Right lobe of liver (tissue), 6 donors: ENCODE measurements around the gene PML. TPM values are rescaled to one million over a fixed set of nuclear protein-coding genes. Genes with fewer than 3 reads are reported as not detected.
A peak's percentile ranks its signal among the peaks of the same experiment; 100 is the strongest.

ENCODE experiments used
- ATAC-seq, 4 donors: fragments of 200-7000 bp; cut with Tn5 transposase; one replicate each; pipeline ENCODE4 v1.9.1; 2020; ENCODE audit warnings: mild to moderate bottlenecking in 4 of 4, moderate library complexity in 4 of 4
- DNase-seq, 3 donors: peaks; one replicate each; pipeline ENCODE4 v3.0.0-alpha.2; 2020
- H3K27ac ChIP-seq, 3 donors: fragments of 200-600 bp; one replicate each; pipeline ENCODE4 v1.8.0; 2022
- H3K27me3 ChIP-seq, 2 donors: fragments of 200-600 bp; one replicate each; pipeline ENCODE4 v1.8.0; 2022
- H3K36me3 ChIP-seq, 4 donors: fragments of 200-600 bp; sonication (generic) in 1 of 4; one replicate each; pipeline versions ENCODE4 v1.5.1 to v1.8.0; 2017 to 2022; ENCODE audit warnings: control low read depth in 1 of 4
- H3K4me1 ChIP-seq, 4 donors: fragments of 200-600 bp; sonication (generic) in 1 of 4; one replicate each; pipeline versions ENCODE4 v1.5.1 to v1.8.0; 2017 to 2022; ENCODE audit warnings: control low read depth in 1 of 4
- H3K4me3 ChIP-seq, 3 donors: fragments of 200-600 bp; one replicate each; pipeline ENCODE4 v1.8.0; 2022
- H3K9me3 ChIP-seq, 4 donors: fragments of 200-600 bp; sonication (generic) in 1 of 4; one replicate each; pipeline versions ENCODE4 v1.5.1 to v1.8.0; 2017 to 2022; ENCODE audit warnings: control low read depth in 1 of 4
- CTCF ChIP-seq, 4 donors: fragments of 200-600 bp in 3 of 4; fragments of 450-650 bp in 1 of 4; IDR thresholded peaks; one replicate each; pipeline versions ENCODE4 v1.5.1 to v1.8.0; 2016 to 2022; ENCODE audit warnings: antibody characterized with exemption in 4 of 4, mild to moderate bottlenecking in 2 of 4
- POLR2A ChIP-seq: fragments of 450-650 bp; IDR thresholded peaks from one replicate; pipeline ENCODE4 v1.6.1; 2017; ENCODE audit warnings: antibody characterized with exemption, mild to moderate bottlenecking
- WGBS: methylation state at CpG from one replicate; pipeline ENCODE4 v1.1.6; 2018; ENCODE audit warnings: low coverage, low lambda C conversion rate; ENCODE audit not compliant: insufficient coverage; ENCODE audit errors: missing lambda C conversion rate; 5-methylcytosine and 5-hydroxymethylcytosine counted together
- intact Hi-C, 2 donors: fragments of 100-400 bp; cut with DNase I; formaldehyde crosslinking; loops; one replicate each; pipeline versions ENCODE4 v1.11.2 to v1.14.1; 2022
- total RNA-seq, 6 experiments: library from RNA; depleted of rRNA in 2 of 6; stranded (reverse); fragments of >200 nt in 2 of 6; fragmentation: NEBNext Ultra II Directional in 3 of 6; extraction: Animal tissue kit (Norgen Biotek cat#: 25700) in 3 of 6; gene quantifications; one replicate each; pipeline versions ENCODE4 v1.1.0 to v1.2.4, GENCODE V29; 2016 to 2023
- donor health status: DM: no; HTN: yes; CAD: no.
- donor health status: DM: no; HTN: no; CAD: no.
- donor health status: DM: no; HTN: no; CAD: no.
- donor health status: DM: no; HTN: yes; CAD: no.
- donor health status: DM: no; HTN: yes; CAD: no.

The PML gene
- total RNA-seq, 6 experiments from 2014 or later = 10.8 to 36.1 (median 16.7) TPM

GRCh38 chr15:74025436-74025835 lies 30.9 kb downstream of the PML start:
- no peaks in the 10 kb centered on the region for H3K4me1 ChIP-seq
- DNase-seq = no peak
- peak in 2 of 4 donors; percentile 39 to 67 for ATAC-seq
- no peak overlapping the region for H3K27ac ChIP-seq
- no peaks in the 10 kb centered on the region for H3K9me3 ChIP-seq
- H3K4me3 ChIP-seq = no peak overlapping the region
- TF ChIP-seq CTCF (IDR thresholded peaks at IDR 0.05) (no peak), POLR2A (no peak)
- intact Hi-C loops = no loop called here
- H3K27me3 ChIP-seq = no peaks in the 10 kb centered on the region
- WGBS = 83% methylated on average over 1 of the region's 5 CpGs
- peaks cover 0 to 39% (median 15%) of the 10 kb centered on the region in 4 donors for H3K36me3 ChIP-seq

DNA sequence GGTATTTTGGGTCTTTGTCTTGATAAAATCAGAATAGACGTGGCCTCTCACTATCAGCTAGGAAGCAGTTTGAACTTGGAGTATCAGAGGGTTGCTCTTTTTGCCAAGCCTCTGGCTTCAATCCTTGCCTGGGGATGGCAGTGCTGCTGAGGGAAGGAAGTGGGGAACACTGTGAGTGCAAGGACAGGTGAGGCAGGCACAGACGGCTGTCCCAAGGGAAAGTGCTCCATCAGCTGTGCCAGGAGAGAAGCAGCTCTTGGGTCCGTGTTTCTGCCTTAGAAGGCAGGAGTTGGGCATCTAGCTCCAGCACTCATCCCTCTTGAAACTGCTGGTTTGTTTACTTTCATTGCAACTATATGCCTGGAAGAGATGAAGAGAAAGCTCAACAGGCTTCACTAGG lies 33.2 kb downstream of the PML start:
- H3K27ac ChIP-seq = no peak overlapping the region
- no peaks in the 10 kb centered on the region for H3K27me3 ChIP-seq
- H3K4me3 ChIP-seq = no peak overlapping the region
- TF ChIP-seq POLR2A (no peak), CTCF (IDR thresholded peaks at IDR 0.05) (no peak)
- DNase-seq = no peak
- no peaks in the 10 kb centered on the region for H3K9me3 ChIP-seq
- no peaks in the 10 kb centered on the region for H3K4me1 ChIP-seq
- peaks cover 0 to 38% (median 15%) of the 10 kb centered on the region in 4 donors for H3K36me3 ChIP-seq
- intact Hi-C loops = no loop called here
- ATAC-seq = no peak
- 63% methylated on average over 3 of the region's 3 CpGs for WGBS

DNA sequence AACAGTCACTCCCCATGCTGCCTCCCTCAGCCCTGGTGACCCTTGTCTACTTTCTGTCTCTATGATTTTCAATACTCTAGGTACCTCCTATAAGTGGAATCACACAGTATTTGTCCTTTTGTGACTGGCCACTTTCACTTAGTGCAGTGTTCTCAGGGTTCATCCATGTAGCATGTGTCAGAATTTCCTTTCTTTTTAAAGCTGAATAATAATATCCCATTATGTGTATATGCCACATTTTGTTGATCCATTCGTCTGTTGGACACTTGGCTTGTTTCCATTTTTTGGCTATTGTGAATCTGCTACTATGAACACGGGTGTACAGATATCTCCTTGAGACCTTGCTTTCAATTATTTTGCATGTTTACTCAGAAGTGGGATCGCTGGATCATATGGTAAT lies 34.1 kb downstream of the PML start:
- H3K27ac ChIP-seq = no peak overlapping the region
- no peaks in the 10 kb centered on the region for H3K9me3 ChIP-seq
- no peaks in the 10 kb centered on the region for H3K27me3 ChIP-seq
- H3K36me3 ChIP-seq = peaks cover 0 to 35% (median 10%) of the 10 kb centered on the region in 4 donors
- ATAC-seq (no peak), DNase-seq (no peak)
- 71% methylated on average over 3 of the region's 3 CpGs for WGBS
- TF ChIP-seq POLR2A (no peak), CTCF (IDR thresholded peaks at IDR 0.05) (no peak)
- H3K4me1 ChIP-seq = no peaks in the 10 kb centered on the region
- intact Hi-C loops = no loop called here
- H3K4me3 ChIP-seq = no peak overlapping the region

DNA sequence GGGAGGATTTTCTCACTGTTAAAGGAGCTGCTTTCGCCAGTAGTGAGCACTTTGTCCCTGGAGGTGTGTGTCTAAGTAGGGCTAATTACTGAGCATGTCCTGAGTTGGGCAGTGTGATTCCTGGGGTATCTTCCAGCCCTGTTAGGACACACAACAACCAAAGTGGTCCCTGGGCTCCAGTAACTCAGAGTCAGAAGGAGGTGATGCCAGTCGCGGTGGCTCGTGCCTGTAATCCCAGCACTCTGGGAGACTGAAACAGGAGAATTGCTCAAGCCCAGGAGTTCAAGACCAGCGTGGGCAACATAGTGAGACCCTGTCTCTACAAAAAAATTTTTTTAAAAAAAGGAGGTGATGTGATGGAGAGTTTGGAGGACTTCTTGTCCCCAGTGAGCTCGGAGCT lies 37.5 kb downstream of the PML start:
- Histone ChIP-seq H3K36me3 (peaks cover 0 to 31% (median 5%) of the 10 kb centered on the region in 4 donors), H3K4me3 (no peak overlapping the region), H3K27ac (no peak overlapping the region), H3K4me1 (no peaks in the 10 kb centered on the region), H3K27me3 (no peaks in the 10 kb centered on the region), H3K9me3 (no peaks in the 10 kb centered on the region)
- WGBS = 93% methylated on average over 3 of the region's 6 CpGs
- ATAC-seq (no peak), DNase-seq (no peak)
- intact Hi-C loops = no loop called here
- no peak for TF ChIP-seq CTCF (IDR thresholded peaks at IDR 0.05)
- no peak for TF ChIP-seq POLR2A
